Fibroblast of skin of abdomen (primary cell): ENCODE results near the gene SLC26A8.
"Not testable (repeated sequence)": the region's sequence is repeated elsewhere in the genome, so short reads cannot be mapped to it uniquely, and the experiment has no call there.

Source experiments
- DNase-seq: peaks from one replicate; pipeline ENCODE4 v3.0.0-alpha.2; 2013

SLC26A8 gene

GRCh38 chr6:35993150-35993549 is 31.3 kb downstream of the SLC26A8 start:
- no peak for DNase-seq

GRCh38 chr6:35988047-35988446 is 36.4 kb downstream of the SLC26A8 start:
- not testable (repeated sequence) for DNase-seq

GRCh38 chr6:35984701-35985100 is 39.7 kb downstream of the SLC26A8 start:
- DNase-seq: no peak

GRCh38 chr6:35980991-35981645 is 43.3 kb downstream of the SLC26A8 start:
- no peak for DNase-seq

- not testable (repeated sequence) for DNase-seq
Observed at GRCh38 chr6:35980126-35980525, 44.3 kb downstream of the SLC26A8 start.

- no peak for DNase-seq
Observed at GRCh38 chr6:35977308-35977707, 47.1 kb downstream of the SLC26A8 start.

- DNase-seq: no peak
Observed at GRCh38 chr6:35973670-35974222, 50.7 kb downstream of the SLC26A8 start.

- no peak for DNase-seq
Observed at GRCh38 chr6:35972471-35973367, 51.7 kb downstream of the SLC26A8 start.

GRCh38 chr6:35970181-35970580 is 54.3 kb downstream of the SLC26A8 start:
- DNase-seq: peak; percentile 23

- no peak for DNase-seq
Observed at GRCh38 chr6:35969646-35970045, 54.8 kb downstream of the SLC26A8 start.

GRCh38 chr6:35968821-35969220 is 55.6 kb downstream of the SLC26A8 start:
- DNase-seq: no peak

- no peak for DNase-seq
Observed at GRCh38 chr6:35967076-35967774, 57.2 kb downstream of the SLC26A8 start.

- DNase-seq: no peak
Observed at GRCh38 chr6:35962779-35963560, 61.5 kb downstream of the SLC26A8 start.

GRCh38 chr6:35960187-35960586 is 64.3 kb downstream of the SLC26A8 start:
- DNase-seq: no peak

- no peak for DNase-seq
Observed at GRCh38 chr6:35955970-35956369, 68.5 kb downstream of the SLC26A8 start.

- DNase-seq: no peak
Observed at GRCh38 chr6:35955521-35955920, 68.9 kb downstream of the SLC26A8 start.

- DNase-seq: peak; percentile 37
Observed at GRCh38 chr6:35955071-35955470, 69.4 kb downstream of the SLC26A8 start.

GRCh38 chr6:35954333-35954732 is 70.1 kb downstream of the SLC26A8 start:
- no peak for DNase-seq

GRCh38 chr6:35948725-35949124 is 75.7 kb downstream of the SLC26A8 start:
- DNase-seq: no peak

GRCh38 chr6:35945650-35946025 is 78.8 kb downstream of the SLC26A8 start:
- DNase-seq: peak; percentile 4

GRCh38 chr6:35943390-35943789 is 81.1 kb downstream of the SLC26A8 start:
- no peak for DNase-seq

- DNase-seq: no peak
Observed at GRCh38 chr6:35942355-35942754, 82.1 kb downstream of the SLC26A8 start.
